NCI-H2227 (cell line): ENCODE data around the gene G2E3.

Experiments used
- DNase-seq: peaks from one replicate; lab custom pipeline; 2025; ENCODE audit not compliant: unreplicated experiment; lab: John Stamatoyannopoulos, UW

The G2E3 gene

DNA sequence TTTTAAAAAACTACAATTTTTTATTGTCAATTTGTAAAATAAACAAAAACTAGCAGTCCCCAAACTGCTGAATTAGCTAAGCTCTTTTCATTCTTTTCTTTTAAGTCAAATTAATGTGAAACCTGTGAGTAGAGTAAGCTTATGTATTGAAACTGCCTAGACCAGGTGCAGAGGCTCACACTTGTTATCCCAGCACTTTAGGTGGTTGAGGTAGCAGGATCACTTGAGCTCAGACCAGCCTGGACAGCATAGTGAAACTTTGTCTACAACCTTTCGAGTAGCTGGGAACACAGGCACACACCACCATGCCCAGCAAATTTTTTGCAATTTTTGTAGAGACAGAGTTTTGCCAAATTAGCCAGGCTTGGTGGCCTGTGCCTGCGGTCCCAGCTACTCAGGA is 89.5 kb downstream of the G2E3 start:
- no peak for DNase-seq

- no peak for DNase-seq
Observed at GRCh38 chr14:30651937-30652336, 93.0 kb downstream of the G2E3 start.

DNA sequence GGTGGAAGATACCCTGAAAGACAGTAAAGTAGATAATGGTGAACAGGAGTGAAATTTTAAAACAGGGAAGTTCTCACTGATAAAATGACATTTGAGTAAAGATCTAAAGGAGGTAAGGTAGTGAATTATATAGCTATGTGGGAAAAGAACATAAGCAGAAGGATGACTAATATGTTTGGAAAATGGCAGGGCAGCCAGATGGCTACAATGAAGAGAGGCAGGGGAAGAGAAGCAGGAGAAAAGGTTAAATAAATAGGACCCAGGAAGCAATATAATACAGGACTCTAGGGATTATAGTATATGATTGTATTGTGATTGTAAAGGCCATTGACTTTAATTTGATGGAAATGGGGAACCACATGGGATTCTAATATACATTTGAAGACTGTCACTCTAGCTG is 96.2 kb downstream of the G2E3 start:
- no peak for DNase-seq

GRCh38 chr14:30655658-30656057 is 96.7 kb downstream of the G2E3 start:
- DNase-seq: no peak

DNA sequence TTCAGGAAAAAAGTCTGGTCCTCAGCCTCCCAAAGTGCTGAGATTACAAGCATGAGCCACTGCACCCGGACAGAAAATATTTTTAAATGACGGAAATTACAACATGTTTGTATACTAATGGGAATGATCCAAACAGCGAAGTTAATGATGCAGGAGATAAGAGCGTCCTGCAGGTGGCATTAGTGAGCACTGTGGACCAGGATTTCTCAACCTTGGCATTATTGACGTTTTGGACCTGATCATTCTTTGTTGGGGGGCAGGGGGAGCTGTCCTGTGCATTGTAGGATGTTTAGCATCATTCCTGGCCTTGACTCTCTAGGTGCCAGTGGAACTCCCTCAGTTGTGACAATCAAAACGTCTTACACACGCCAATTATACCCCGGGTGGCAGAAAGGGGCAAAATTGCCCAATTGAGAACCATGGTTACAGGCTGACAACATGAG is 97.3 kb downstream of the G2E3 start:
- peak; percentile 57 for DNase-seq

DNA sequence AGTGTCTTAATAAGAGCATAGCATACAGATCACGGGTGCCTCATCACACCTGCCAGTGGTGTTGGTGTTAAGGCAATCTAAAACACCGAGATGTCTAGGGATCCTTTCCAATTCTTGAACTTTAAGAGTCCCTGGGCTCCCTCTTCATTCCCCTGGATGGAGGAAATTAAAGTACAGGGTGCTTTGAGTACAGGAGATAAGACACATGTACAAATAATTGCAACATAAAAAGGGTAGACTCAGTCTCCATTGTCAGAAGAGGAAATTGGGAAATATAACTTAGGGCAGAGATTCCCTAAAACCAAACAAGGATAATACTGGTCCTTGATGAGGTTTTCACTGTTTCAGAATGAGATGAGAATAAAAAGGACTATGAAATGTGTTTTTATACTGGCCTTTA is 98.1 kb downstream of the G2E3 start:
- no peak for DNase-seq

DNA sequence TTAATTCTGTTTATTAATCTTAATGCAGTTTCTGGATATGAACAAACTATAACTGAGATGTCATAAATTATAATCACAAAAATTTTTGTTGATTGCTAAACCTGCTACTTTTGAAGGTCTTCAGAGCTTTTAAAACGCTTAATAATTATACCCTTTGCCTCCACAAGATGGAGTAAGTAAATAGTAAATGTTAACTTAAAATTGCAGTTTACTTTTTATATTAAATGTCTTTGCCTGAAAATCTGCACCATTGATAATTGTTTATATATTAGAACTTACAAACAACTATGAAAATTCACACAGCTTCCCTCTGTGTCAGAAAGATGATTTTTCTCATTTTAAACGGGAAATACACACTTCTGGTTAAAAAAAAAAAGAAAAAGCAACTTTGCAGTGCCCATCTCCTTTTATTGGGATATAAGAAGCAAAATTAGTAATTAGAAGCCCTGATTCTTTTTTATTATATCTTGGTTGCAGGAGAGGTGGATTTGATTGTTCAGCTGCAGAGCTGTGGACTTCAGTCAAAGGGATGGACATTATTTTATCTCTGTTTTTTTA is 98.7 kb downstream of the G2E3 start:
- DNase-seq: no peak

GRCh38 chr14:30658645-30659044 is 99.7 kb downstream of the G2E3 start:
- no peak for DNase-seq

GRCh38 chr14:30669594-30669993 is 110.6 kb downstream of the G2E3 start:
- DNase-seq: no peak
